ENCODE measurements around the gene OR4E1.

GRCh38 chr14:21703357-21704326, 30.0 kb upstream of the OR4E1 start:
- no peak for TF ChIP-seq EZH2 (IDR thresholded peaks at IDR 0.05)
- no peak; the same call in 1 of the 2 replicates for TF ChIP-seq POLR2AphosphoS5 (IDR thresholded peaks at IDR 0.05; ENCODE audit: borderline replicate concordance, low read depth, low read length)
- no peak for TF ChIP-seq FOXP2 (optimal IDR thresholded peaks at IDR 0.05; ENCODE audit: control extremely low read depth, extremely low read length, insufficient read depth)

All from SK-N-MC (cell line).